Osteocyte (in vitro differentiated cells): ENCODE measurements around the gene GLOD5. TPM values are rescaled to one million over a fixed set of nuclear protein-coding genes. Genes with fewer than 3 reads are reported as not detected.
"Not testable (repeated sequence)": the region's sequence is repeated elsewhere in the genome, so short reads cannot be mapped to it uniquely, and the experiment has no call there.

Experiments
- DNase-seq: peaks from one replicate; pipeline ENCODE4 v3.0.0; 2021; ENCODE audit warnings: mixed read lengths; ENCODE audit not compliant: unreplicated experiment; ENCODE audit errors: extremely low spot score
- H3K27ac Mint-ChIP-seq: one replicate; pipeline ENCODE4 v1.8.0; 2021; ENCODE audit warnings: mild to moderate bottlenecking, mixed read lengths; ENCODE audit not compliant: unreplicated experiment
- H3K27me3 Mint-ChIP-seq: one replicate; pipeline ENCODE4 v1.8.0; 2021; ENCODE audit warnings: mixed read lengths; ENCODE audit not compliant: unreplicated experiment
- H3K36me3 Mint-ChIP-seq: one replicate; pipeline ENCODE4 v1.8.0; 2021; ENCODE audit warnings: mixed read lengths; ENCODE audit not compliant: unreplicated experiment
- H3K4me1 Mint-ChIP-seq: one replicate; pipeline ENCODE4 v1.8.0; 2021; ENCODE audit warnings: mixed read lengths; ENCODE audit not compliant: unreplicated experiment
- H3K4me3 Mint-ChIP-seq: one replicate; pipeline ENCODE4 v1.8.0; 2021; ENCODE audit warnings: mild to moderate bottlenecking, moderate library complexity, mixed read lengths; ENCODE audit not compliant: unreplicated experiment
- H3K9me3 Mint-ChIP-seq: one replicate; pipeline ENCODE4 v1.8.0; 2021; ENCODE audit warnings: mixed read lengths; ENCODE audit not compliant: unreplicated experiment
- total RNA-seq: library from RNA; stranded (reverse); gene quantifications from 2 replicates; pipeline ENCODE4 v1.2.1, GENCODE V29; 2021
- TF ChIP-seq, protein P1 (sequence below): fragments of 200-600 bp; sonication (generic); IDR thresholded peaks from 2 replicates; pipeline ENCODE4 v1.5.0; 2021; ENCODE audit warnings: antibody characterized with exemption, mild to moderate bottlenecking, moderate library complexity

Gene GLOD5
- total RNA-seq, 1 donor from 2014 or later, result not detected

- Mint-ChIP-seq H3K4me1 (no peaks in the 10 kb centered on the region), H3K4me3 (no peak overlapping the region), H3K27ac (no peak overlapping the region), H3K36me3 (peaks cover 10% of the 10 kb centered on the region), H3K9me3 (no peaks in the 10 kb centered on the region), H3K27me3 (no peaks in the 10 kb centered on the region)
- TF ChIP-seq, protein P1, sequence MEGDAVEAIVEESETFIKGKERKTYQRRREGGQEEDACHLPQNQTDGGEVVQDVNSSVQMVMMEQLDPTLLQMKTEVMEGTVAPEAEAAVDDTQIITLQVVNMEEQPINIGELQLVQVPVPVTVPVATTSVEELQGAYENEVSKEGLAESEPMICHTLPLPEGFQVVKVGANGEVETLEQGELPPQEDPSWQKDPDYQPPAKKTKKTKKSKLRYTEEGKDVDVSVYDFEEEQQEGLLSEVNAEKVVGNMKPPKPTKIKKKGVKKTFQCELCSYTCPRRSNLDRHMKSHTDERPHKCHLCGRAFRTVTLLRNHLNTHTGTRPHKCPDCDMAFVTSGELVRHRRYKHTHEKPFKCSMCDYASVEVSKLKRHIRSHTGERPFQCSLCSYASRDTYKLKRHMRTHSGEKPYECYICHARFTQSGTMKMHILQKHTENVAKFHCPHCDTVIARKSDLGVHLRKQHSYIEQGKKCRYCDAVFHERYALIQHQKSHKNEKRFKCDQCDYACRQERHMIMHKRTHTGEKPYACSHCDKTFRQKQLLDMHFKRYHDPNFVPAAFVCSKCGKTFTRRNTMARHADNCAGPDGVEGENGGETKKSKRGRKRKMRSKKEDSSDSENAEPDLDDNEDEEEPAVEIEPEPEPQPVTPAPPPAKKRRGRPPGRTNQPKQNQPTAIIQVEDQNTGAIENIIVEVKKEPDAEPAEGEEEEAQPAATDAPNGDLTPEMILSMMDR, result no peak
- DNase-seq, result no peak
Observed at GRCh38 chrX:48816014-48816810, 54.7 kb downstream of the GLOD5 start.

DNA sequence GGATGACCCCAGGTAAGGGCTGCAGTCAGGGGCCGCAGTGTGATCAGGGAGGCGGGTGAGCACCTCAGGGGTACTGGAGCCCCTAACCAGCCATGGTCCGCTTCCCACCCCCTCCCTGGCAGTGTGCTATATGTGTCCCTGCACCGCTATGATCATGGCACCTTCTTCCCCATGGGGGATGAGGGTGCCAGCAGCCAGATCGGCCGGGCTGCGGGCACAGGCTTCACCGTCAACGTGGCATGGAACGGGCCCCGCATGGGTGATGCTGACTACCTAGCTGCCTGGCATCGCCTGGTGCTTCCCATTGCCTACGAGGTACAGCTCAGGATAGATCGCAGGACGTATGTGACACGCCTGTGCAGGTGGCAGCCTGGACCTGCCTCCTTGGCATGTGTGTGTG is 56.6 kb downstream of the GLOD5 start:
- Mint-ChIP-seq H3K4me1 (no peaks in the 10 kb centered on the region), H3K4me3 (no peak overlapping the region), H3K9me3 (no peaks in the 10 kb centered on the region), H3K36me3 (peaks cover 2% of the 10 kb centered on the region), H3K27ac (no peak overlapping the region), H3K27me3 (no peaks in the 10 kb centered on the region)
- TF ChIP-seq, protein P1, result no peak
- no peak for DNase-seq

GRCh38 chrX:48818866-48819265 is 57.3 kb downstream of the GLOD5 start:
- Mint-ChIP-seq H3K4me3 (no peak overlapping the region), H3K27ac (no peak overlapping the region), H3K4me1 (no peaks in the 10 kb centered on the region), H3K9me3 (no peaks in the 10 kb centered on the region), H3K36me3 (no peaks in the 10 kb centered on the region), H3K27me3 (no peaks in the 10 kb centered on the region)
- TF ChIP-seq, protein P1, result no peak
- no peak for DNase-seq

- H3K27me3 Mint-ChIP-seq, H3K9me3 Mint-ChIP-seq, H3K4me3 Mint-ChIP-seq, H3K27ac Mint-ChIP-seq, DNase-seq, H3K4me1 Mint-ChIP-seq, H3K36me3 Mint-ChIP-seq: not testable (repeated sequence)
Observed at GRCh38 chrX:48819394-48819793, 57.8 kb downstream of the GLOD5 start.

DNA sequence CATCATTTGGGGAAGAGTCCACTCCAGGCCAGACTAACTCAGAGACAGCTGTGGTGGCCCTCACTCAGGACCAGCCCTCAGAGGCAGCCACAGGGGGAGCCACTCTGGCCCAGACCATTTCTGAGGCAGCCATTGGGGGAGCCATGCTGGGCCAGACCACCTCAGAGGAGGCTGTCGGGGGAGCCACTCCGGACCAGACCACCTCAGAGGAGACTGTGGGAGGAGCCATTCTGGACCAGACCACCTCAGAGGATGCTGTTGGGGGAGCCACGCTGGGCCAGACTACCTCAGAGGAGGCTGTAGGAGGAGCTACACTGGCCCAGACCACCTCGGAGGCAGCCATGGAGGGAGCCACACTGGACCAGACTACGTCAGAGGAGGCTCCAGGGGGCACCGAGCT is 61.5 kb downstream of the GLOD5 start:
- no peaks in the 10 kb centered on the region for H3K9me3 Mint-ChIP-seq
- TF ChIP-seq, protein P1, result no peak
- H3K36me3 Mint-ChIP-seq, result peaks cover 12% of the 10 kb centered on the region
- H3K27ac Mint-ChIP-seq, result no peak overlapping the region
- no peak for DNase-seq
- H3K4me3 Mint-ChIP-seq, result no peak overlapping the region
- no peaks in the 10 kb centered on the region for H3K4me1 Mint-ChIP-seq
- H3K27me3 Mint-ChIP-seq, result no peaks in the 10 kb centered on the region

Other genes starting within 250 kb of the GLOD5 start
- 39.3 and 42.5 TPM in 2 replicates for gene EBP, start 239.9 kb upstream of the GLOD5 start, total RNA-seq
- 16.4 and 19.9 TPM in 2 replicates for gene TBC1D25, start 222.0 kb upstream of the GLOD5 start, total RNA-seq
- 298 and 325 TPM in 2 replicates for gene RBM3, start 187.3 kb upstream of the GLOD5 start, total RNA-seq
- 89.9 and 97.8 TPM in 2 replicates for gene WDR13, start 164.3 kb upstream of the GLOD5 start, total RNA-seq
- gene WAS, start 77.9 kb upstream of the GLOD5 start, total RNA-seq, result 0.19 and 0.39 TPM in 2 replicates
- gene SUV39H1, start 65.0 kb upstream of the GLOD5 start, total RNA-seq, result 4.5 and 5.1 TPM in 2 replicates
- not detected in 2 replicates for gene GATA1, start 24.8 kb downstream of the GLOD5 start, total RNA-seq
- gene HDAC6, start 40.3 kb downstream of the GLOD5 start, total RNA-seq, result 108 and 124 TPM in 2 replicates
- not detected in 2 replicates for gene ERAS, start 64.8 kb downstream of the GLOD5 start, total RNA-seq
- gene PCSK1N, start 73.9 kb downstream of the GLOD5 start, total RNA-seq, result 13.1 and 14.8 TPM in 2 replicates
- gene TIMM17B, start 136.0 kb downstream of the GLOD5 start, total RNA-seq, result 45.6 and 50.0 TPM in 2 replicates
- 69.8 and 78.3 TPM in 2 replicates for gene PQBP1, start 136.2 kb downstream of the GLOD5 start, total RNA-seq
- 34.6 and 37.0 TPM in 2 replicates for gene SLC35A2, start 149.9 kb downstream of the GLOD5 start, total RNA-seq
- 6.4 and 7.3 TPM in 2 replicates for gene PIM2, start 157.3 kb downstream of the GLOD5 start, total RNA-seq
- 54.9 and 57.4 TPM in 2 replicates for gene OTUD5, start 195.9 kb downstream of the GLOD5 start, total RNA-seq
- gene KCND1, start 210.1 kb downstream of the GLOD5 start, total RNA-seq, result 1.4 and 2.5 TPM in 2 replicates
- 42.2 and 48.5 TPM in 2 replicates for gene GRIPAP1, start 240.5 kb downstream of the GLOD5 start, total RNA-seq